RWPE1 (cell line): Measurements from ENCODE around the gene ARID1A.

Experiments
- CTCF ChIA-PET: fragments of 350-600 bp; sonication (Branson Sonifier 250); formaldehyde crosslinking; extraction: SDS; loops from one replicate; lab custom pipeline; 2021; lab: Yijun Ruan, JAX
- POLR2A ChIA-PET: fragments of 400-600 bp; formaldehyde crosslinking; extraction: SDS; loops from one replicate; lab custom pipeline; 2020; ENCODE audit warnings: antibody characterized with exemption; ENCODE audit not compliant: low non-redundant PET; lab: Yijun Ruan, JAX
- DNase-seq: peaks from one replicate; pipeline ENCODE4 v3.0.0; 2012; ENCODE audit warnings: low spot score
- H3K27ac ChIP-seq: fragments of 450-650 bp; 2 replicates; pipeline ENCODE4 v1.5.1; 2017
- TF ChIP-seq, protein P1 (sequence below): fragments of 450-650 bp; conservative IDR thresholded peaks from 2 replicates; pipeline ENCODE4 v1.5.1; 2017; ENCODE audit warnings: low read depth, mild to moderate bottlenecking

ARID1A gene

DNA sequence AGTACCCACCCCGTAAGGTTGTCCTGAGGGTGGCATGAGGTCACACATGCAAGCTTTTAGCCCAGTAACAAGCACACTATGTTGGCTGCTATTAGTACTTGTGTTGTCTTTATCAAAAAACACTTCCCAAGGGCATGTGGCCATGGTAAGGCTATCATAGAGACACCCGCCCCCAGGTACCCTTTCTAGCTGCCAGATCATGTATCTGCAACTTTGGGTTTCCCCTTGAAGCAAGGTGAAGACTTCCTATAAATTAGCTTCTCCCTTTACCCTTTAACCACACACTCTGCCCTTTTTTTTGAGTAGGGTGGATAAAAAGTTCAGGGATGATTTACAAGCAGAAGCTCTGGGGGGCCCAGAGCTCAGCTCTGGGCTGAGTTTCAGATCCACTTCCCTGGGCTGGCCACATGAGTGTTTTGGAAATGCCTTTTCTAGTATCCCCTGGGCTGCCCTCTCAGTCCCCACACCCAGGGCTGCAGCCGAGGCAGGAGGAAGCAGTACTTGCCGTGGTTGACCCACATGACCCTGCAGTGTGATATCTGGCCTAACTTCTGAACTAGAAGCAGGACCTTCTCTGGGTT lies 132.7 kb downstream of the ARID1A start:
- peak overlapping the region; percentile 30 for H3K27ac ChIP-seq
- no peak for DNase-seq
- TF ChIP-seq, protein P1, sequence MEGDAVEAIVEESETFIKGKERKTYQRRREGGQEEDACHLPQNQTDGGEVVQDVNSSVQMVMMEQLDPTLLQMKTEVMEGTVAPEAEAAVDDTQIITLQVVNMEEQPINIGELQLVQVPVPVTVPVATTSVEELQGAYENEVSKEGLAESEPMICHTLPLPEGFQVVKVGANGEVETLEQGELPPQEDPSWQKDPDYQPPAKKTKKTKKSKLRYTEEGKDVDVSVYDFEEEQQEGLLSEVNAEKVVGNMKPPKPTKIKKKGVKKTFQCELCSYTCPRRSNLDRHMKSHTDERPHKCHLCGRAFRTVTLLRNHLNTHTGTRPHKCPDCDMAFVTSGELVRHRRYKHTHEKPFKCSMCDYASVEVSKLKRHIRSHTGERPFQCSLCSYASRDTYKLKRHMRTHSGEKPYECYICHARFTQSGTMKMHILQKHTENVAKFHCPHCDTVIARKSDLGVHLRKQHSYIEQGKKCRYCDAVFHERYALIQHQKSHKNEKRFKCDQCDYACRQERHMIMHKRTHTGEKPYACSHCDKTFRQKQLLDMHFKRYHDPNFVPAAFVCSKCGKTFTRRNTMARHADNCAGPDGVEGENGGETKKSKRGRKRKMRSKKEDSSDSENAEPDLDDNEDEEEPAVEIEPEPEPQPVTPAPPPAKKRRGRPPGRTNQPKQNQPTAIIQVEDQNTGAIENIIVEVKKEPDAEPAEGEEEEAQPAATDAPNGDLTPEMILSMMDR = no peak
- ChIA-PET CTCF (interaction anchor here (0.6 to 1.0 kb wide), 4 partner anchors 19 to 125 kb away, joined by 3 to 5 read pairs (median 4); no protein-coding TSS in a partner anchor), POLR2A (no interaction called here)

DNA sequence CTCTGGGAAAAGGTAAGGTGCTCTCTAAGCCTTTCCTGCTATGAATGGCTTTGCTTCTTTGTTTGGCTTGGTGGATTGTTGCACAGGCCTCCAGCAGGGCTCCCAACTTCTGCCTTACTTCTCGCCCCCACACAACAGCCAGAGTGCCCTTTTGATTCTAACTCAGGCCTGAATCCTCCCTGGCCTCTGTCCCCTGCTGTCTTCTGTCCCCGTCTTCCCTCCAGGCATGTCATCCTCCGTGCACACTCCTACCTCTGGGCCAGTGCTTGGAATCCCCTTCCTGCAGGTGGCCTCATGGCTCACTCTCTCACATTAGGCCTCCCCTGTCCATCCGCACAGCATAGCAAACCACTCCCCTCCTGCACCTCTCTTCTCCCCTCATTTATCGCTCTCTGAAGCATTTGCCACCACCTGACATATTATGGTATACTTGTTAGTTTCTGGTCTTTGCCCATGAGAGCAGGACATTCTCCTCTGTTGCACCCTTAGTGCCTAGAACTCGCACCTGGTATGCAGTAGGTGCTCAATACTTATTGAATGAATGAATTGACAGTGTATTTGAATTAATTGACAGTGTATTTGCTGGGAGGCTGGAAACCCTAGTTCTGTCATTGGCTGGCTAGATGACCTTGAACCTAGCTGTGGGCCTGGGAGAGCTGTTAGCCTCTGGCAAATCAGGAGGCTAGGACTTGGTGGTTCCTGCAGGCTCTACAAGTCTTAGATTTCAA lies 133.5 kb downstream of the ARID1A start:
- DNase-seq = no peak
- H3K27ac ChIP-seq = peak overlapping the region; percentile 30
- TF ChIP-seq, protein P1 = no peak
- CTCF ChIA-PET = interaction anchor here (0.6 to 1.4 kb wide), 2 partner anchors 19 to 57 kb away, joined by 3 to 5 read pairs; no protein-coding TSS in a partner anchor
- POLR2A ChIA-PET = interaction anchor here (0.7 kb wide), 1 partner anchor 131 kb away, joined by 3 read pairs; the partner anchor contains the start of gene KDF1

DNA sequence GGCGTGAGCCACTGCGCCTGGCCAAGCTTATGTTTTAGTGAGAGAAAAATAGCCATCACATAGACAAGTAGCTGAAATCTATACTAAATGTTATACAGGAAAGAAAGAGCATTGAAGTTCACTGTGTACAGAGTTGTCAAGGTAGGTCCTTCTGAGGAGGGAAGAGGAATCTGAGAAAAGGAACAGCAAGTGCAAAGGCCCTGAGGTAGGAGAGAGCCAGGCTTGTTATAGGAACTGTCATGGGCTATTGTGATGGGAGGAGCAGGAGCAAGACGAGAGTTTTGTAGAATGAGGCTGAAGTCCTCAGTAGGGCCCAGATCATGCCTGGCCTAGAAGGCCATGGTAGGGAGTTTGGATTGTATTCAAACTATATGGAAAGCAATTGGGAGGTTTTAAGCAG lies 135.2 kb downstream of the ARID1A start:
- TF ChIP-seq, protein P1 = no peak
- no peak overlapping the region for H3K27ac ChIP-seq
- ChIA-PET CTCF (interaction anchor here (0.6 to 1.4 kb wide), 2 partner anchors 21 to 215 kb away, joined by 3 to 4 read pairs; no protein-coding TSS in a partner anchor), POLR2A (no interaction called here)
- DNase-seq = no peak
